ENCODE data around the gene CACNA2D4. TPM values are rescaled to one million over a fixed set of nuclear protein-coding genes. Genes with fewer than 3 reads are reported as not detected.

CACNA2D4 gene
- total RNA-seq, 1 experiment from 2014 or later: 1.4 TPM

DNA sequence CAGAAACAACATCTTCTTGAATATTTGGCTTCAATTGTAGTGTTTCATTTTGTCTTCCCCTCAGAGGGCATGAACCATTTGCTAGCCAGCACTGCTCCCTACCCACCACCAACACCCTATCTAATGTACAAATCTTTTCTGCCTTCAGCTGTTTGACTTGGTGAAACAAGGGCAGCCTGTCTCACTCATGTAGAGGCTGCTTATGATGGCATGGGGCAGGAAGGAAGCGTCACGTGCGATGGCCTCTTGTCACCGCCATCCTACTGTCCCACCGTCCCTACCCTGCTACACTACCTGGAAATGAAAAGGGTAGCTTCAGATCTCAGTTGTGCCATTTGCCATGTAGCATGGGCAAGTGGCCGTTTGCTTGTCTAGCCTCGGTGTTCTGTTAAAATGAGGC is 128.0 kb downstream of the CACNA2D4 start:
- no peaks in the 10 kb centered on the region for H3K27me3 ChIP-seq
- DNase-seq: no peak

DNA sequence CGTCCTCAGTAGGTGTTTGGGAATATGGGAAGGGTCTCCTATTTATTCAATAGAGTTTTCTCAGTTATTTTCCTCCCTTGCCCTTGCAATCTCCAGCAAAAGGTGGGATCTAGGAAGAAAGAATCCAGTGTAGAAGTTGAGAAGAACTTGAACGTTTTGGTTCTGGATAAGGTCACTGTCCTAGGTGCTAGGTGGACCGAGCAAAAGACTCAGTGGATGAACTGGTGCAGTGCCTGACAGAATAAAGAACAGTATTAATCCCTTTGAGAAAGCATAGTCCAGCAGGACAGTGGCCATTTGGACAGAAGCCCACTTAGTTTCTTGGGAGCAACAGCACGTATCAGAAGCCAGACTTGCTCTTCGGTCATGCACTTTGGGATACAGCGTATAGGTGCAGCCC is 130.7 kb downstream of the CACNA2D4 start:
- no peak overlapping the region for H3K4me3 ChIP-seq
- DNase-seq: no peak
- H3K36me3 ChIP-seq: peaks cover 32% of the 10 kb centered on the region
- no peaks in the 10 kb centered on the region for H3K9me3 ChIP-seq
- no peaks in the 10 kb centered on the region for H3K27me3 ChIP-seq

More for the DNA sequence above, 128.0 kb downstream of the CACNA2D4 start:
- H3K4me3 ChIP-seq: no peak overlapping the region
- H3K36me3 ChIP-seq: peaks cover 24% of the 10 kb centered on the region
- H3K9me3 ChIP-seq: no peaks in the 10 kb centered on the region

DNA sequence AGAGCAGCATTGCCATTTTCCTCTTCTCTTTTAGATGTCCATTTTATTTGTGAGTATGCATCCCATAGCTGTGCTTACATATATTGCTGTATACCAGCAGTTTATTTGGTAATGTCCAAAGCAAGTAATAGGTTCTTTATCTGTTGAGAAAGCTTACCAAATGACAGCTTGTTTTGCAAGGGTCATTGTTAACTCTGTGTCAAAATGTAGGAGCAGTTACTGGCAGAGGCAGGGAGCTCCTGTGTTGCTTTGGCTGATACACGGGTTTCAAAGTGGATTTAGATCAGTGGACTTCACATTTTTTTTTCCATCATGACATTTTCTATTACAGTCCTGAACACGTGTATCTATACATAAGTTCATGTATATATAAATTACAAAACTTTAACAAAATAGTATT is 136.2 kb downstream of the CACNA2D4 start:
- peaks cover 48% of the 10 kb centered on the region for H3K36me3 ChIP-seq
- H3K9me3 ChIP-seq: no peaks in the 10 kb centered on the region
- no peaks in the 10 kb centered on the region for H3K27me3 ChIP-seq
- DNase-seq: no peak
- no peak overlapping the region for H3K4me3 ChIP-seq

DNA sequence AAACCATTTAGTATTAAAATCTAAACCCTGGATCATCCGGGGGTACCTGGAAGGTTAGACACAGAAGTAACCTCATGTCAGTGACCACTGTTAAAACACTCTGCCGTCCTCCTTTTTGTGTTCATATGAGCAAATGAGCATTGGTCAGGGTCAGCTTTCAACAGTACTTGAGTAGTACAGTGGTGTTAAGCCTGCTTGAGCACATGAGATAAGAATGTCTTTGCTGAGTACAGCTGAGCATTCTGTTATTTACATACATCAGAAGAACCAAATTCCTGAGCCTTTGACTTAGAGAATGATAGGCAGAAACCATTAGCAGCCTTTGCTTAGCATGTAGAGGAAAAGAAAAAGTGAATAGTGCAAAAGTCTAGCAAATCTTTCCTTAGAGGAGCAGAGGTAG is 136.7 kb downstream of the CACNA2D4 start:
- Histone ChIP-seq H3K36me3 (peaks cover 48% of the 10 kb centered on the region), H3K4me3 (no peak overlapping the region), H3K9me3 (no peaks in the 10 kb centered on the region), H3K27me3 (no peaks in the 10 kb centered on the region)
- no peak for DNase-seq

DNA sequence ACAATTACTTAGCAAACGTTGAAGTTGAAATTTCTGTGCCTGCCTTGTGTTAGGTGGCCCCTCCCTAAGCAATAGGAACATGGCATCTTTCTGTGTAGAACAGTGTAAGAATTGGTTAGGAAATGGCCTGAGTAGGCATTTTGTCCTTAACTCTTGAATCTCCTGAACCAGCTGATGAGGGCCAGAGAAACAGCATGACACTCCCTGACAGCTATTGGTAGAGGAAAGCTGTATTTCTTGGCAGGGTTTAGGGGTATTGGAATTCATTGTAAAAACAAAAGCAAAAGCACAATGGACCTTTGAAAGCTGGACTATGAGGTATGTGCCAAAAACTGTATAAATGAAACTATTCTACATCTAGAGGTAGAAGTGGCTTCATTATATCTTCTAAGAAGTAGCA is 138.7 kb downstream of the CACNA2D4 start:
- Histone ChIP-seq H3K9me3 (no peaks in the 10 kb centered on the region), H3K36me3 (peaks cover 30% of the 10 kb centered on the region), H3K27me3 (no peaks in the 10 kb centered on the region), H3K4me3 (no peak overlapping the region)
- peak; percentile 56 for DNase-seq

DNA sequence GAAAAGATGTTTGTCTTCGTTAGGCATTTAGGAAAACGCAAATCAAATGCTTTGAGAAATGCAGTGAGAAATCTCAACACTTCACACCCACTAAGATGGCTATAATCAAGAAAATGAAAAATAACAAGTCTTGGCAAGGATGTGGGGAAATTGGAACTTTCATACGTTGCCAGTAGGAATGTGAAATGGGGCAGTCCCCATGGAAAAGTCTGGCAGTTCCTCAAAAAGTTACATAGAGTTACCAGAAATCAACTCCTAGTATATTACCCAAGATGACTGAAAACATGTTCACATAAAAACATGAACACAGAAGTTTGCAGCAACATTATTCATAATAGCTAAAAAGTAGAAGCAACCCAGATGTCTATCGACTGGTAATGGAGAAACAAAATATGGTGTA is 139.5 kb downstream of the CACNA2D4 start:
- DNase-seq: no peak
- H3K36me3 ChIP-seq: peaks cover 27% of the 10 kb centered on the region
- H3K27me3 ChIP-seq: no peaks in the 10 kb centered on the region
- no peak overlapping the region for H3K4me3 ChIP-seq
- H3K9me3 ChIP-seq: no peaks in the 10 kb centered on the region

DNA sequence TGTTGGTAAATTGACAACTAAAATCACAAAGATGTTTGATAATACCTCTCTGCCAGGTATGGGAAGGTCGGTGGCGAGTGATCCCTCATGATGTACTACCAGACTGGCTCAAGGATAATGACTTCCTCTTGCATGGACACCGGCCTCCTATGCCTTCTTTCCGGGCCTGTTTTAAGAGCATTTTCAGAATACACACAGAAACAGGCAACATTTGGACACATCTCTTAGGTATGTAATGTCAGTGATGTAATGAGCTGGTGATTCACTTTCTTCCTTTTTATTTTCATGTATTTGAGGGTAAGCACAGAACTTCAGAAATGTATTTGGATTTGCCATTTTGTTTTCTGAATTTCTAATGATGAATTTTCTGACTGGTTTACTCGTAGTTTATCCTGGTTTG is 140.7 kb downstream of the CACNA2D4 start:
- Histone ChIP-seq H3K27me3 (no peaks in the 10 kb centered on the region), H3K4me3 (no peak overlapping the region), H3K9me3 (no peaks in the 10 kb centered on the region), H3K36me3 (peaks cover 35% of the 10 kb centered on the region)
- DNase-seq: peak; percentile 28

DNA sequence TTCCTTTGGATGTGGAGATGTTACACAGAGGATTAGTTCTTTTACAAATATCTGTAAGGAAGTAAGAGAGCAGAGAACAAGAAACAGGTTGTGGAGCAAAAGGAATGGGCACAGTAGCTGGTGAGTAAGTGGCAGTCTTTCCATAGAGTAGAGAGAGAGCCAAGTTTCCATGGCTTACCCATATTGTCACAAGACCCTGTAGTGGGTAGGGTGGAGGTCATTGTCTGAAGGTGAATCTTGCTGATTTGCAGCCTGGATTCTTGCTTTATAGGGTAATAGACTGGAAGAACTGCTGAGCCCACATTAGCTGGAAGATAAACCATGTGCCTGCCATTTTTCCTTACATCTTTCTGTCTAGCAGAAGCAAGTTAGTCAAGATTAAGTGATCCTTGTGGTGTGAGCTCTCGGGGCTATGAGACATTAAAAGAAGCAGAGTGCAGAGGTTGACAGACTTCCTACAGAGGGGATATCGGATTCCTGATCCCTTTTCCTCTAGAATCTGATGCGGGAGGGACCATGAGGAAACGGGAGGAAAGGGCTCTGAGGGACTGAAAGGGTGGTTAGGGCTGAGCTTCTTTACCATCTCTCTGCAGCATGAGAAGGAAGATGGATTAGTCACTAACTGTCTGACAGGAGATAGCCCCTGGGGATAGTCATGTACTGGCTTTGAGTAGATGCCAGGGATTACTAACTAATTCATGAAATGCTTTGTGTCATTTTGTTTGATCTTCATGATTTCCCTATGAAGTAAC is 142.1 kb downstream of the CACNA2D4 start:
- no peaks in the 10 kb centered on the region for H3K27me3 ChIP-seq
- H3K9me3 ChIP-seq: no peaks in the 10 kb centered on the region
- H3K4me3 ChIP-seq: no peak overlapping the region
- H3K36me3 ChIP-seq: peaks cover 39% of the 10 kb centered on the region
- DNase-seq: peak; percentile 39

DNA sequence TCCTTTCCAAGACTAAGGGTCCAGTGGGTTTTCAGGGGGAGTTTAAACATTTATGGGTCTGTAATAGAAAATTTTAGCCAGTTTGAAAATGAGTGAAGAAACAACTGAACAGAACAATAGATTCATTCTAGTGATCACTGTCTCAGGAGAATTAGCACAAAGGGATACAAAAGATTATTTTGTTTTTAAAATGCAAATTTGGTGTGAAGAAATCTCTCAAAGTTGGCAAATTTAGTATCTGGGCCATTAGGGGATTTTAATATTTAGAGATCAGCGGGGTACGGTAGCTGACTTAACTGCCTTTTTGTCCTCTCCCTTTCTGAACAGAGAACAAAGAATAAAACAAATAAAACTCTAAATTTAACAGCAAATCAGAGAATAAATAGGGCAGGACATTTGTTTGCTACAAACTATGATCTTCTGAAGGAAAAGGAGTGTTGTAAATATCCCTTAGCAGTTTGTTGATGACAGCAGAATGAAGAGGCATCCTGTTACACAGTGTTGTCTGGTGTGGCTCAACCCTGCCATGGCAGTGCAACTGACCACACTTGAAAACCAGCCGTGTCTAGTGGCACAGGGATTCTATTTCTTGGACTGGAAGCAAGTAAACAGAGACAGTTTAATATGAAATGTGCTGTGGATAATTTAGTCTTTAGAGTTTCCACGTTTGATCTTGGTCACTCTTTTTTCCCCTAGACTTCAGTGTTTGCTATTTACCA is 144.4 kb downstream of the CACNA2D4 start:
- Histone ChIP-seq H3K36me3 (peaks cover 35% of the 10 kb centered on the region), H3K9me3 (no peaks in the 10 kb centered on the region), H3K27me3 (no peaks in the 10 kb centered on the region), H3K4me3 (no peak overlapping the region)
- no peak for DNase-seq

DNA sequence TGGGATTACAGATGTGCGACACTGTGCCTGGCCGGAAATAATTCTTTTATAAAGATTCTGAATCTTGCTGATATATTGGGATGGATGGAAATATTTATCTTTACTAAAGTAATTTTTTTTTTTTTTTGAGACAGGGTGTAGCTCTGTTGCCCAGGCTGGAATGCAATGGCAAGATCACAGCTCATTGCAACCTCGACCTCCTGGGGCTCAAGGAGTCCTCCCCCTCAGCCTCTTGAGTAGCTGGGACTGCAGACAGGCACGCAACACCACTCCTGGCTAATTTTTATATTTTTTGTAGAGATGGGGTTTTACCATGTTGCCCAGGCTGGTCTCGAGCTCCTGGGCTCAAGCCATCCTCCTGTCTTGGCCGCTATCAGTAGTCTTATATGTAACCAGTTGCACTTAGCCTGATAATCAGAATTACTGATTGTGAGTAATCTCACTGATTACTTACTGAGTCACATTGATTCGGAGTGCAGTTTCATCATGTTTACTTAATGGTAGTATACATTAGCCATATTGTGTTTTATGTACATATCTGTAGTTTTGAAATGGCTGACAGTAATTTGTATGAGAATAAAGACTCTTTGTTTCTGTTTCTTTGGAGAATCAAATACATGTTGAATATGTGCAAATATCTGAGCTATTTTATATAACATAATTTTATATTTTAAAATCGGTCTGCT is 148.5 kb downstream of the CACNA2D4 start:
- peaks cover 20% of the 10 kb centered on the region for H3K36me3 ChIP-seq
- H3K27me3 ChIP-seq: no peaks in the 10 kb centered on the region
- DNase-seq: peak; percentile 29
- no peaks in the 10 kb centered on the region for H3K9me3 ChIP-seq
- H3K4me3 ChIP-seq: no peak overlapping the region

DNA sequence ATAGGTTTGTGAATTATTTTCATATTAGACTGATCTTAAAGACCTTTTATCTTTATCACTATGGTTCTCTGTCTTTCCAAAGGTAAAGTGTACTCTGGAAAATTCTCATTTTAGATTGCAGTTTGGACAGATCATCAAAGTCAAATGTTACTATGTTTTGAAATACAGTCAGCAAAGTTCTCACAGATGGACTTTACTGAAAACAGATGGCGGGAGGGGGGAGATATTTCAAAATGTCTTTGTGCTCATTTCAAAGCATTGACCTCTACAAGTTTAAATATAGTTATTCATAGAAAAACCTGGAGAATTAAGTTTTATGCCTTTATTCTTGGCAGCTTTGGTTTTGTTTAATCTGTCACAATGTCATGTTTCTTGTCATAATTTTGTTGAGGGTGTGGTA is 149.8 kb downstream of the CACNA2D4 start:
- Histone ChIP-seq H3K9me3 (no peaks in the 10 kb centered on the region), H3K36me3 (peaks cover 16% of the 10 kb centered on the region), H3K27me3 (no peaks in the 10 kb centered on the region), H3K4me3 (no peak overlapping the region)
- no peak for DNase-seq

DNA sequence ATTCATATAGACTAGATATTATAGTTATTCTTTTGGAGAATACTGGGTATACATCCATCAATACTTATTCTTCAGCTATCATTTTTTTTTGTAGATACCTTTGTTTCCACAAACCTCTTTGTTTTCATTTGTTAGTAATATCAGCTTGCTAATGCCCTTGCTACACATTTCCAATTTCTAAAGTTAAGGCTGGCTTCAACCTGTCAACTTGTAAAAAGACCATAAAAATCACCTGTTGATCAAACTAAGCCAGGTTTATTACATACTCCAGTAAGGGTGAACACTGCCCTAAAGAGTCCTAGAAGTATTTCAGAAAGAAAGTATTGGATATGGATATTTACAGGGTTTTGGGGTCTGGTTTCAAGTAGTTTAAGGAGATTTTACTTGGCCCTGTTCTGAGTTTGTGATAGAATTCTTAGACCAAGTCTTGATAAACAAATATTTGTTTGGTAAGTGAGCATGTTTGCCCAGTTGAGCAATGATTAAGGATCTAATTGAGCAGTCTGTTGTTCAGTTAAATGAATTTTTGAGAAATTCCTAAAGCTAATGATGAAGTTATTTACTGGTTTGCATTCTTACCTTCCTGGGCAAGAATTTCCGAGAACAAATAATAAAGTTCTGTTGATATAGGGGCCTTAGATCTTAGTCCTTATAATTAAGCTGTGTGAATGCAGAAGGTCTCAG is 150.9 kb downstream of the CACNA2D4 start:
- no peaks in the 10 kb centered on the region for H3K9me3 ChIP-seq
- no peak overlapping the region for H3K4me3 ChIP-seq
- H3K36me3 ChIP-seq: peaks cover 11% of the 10 kb centered on the region; the same call in 1 of the 2 replicates
- DNase-seq: no peak
- H3K27me3 ChIP-seq: no peaks in the 10 kb centered on the region

DNA sequence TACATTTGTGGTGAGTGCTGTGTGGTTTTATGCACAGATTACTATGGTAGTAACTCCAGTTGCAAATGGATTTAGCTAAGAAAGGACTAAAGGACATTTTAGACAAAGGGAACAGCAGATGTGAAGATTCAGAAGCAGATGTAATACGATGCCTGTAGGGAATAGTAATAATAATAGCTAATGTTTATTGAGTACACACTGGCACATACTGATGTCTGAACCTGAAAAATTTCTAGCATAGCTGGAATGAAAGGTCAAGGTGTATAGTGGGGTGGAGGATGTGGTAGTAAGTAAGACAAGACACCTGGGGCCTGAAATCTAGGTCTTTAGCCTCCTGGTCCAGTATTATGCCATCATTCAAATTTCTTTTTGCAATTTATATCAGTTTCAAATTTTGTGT is 152.3 kb downstream of the CACNA2D4 start:
- Histone ChIP-seq H3K27me3 (no peaks in the 10 kb centered on the region), H3K36me3 (peaks cover 8% of the 10 kb centered on the region; the same call in 1 of the 2 replicates), H3K9me3 (no peaks in the 10 kb centered on the region), H3K4me3 (no peak overlapping the region)
- DNase-seq: no peak

DNA sequence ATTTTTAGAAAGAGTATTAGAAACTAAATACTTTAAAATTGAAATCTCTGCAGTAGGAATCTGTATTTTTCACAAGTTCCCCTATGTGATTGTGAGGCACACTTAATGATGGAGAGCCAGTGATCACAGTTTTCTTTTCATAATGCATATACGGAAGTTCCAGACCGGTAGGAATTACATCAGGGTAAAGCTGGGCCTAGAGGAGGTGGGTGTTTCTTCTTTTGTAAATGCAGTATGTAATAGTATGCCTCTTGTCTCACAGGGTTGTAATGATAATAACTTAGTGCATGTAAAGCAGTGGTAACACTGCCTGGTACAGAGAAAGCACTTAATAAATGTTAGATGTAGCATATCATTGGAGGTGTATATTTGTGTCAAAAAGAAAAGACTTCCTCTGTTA is 155.3 kb downstream of the CACNA2D4 start:
- H3K27me3 ChIP-seq: no peaks in the 10 kb centered on the region
- peaks cover 13% of the 10 kb centered on the region for H3K36me3 ChIP-seq
- no peak for DNase-seq
- H3K4me3 ChIP-seq: no peak overlapping the region
- no peaks in the 10 kb centered on the region for H3K9me3 ChIP-seq

DNA sequence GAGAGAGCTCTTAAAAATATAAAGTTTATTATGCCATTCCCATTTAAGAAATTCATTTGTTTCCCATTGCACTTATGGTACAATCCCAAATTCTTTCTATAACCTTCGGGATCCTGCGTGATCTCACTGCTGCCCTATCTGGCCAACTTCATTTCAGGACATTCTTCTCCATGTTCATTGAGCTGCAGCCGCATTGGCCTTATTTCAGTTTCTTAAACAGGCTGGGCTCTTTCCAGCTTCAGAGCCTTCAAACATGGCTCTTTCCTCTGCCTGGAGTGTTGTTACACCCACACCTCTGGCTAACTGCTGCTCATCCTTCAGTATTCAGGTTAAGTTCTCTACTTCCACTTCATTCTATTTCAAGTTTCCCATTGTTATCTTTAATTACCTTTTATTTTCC is 156.6 kb downstream of the CACNA2D4 start:
- no peaks in the 10 kb centered on the region for H3K9me3 ChIP-seq

DNA sequence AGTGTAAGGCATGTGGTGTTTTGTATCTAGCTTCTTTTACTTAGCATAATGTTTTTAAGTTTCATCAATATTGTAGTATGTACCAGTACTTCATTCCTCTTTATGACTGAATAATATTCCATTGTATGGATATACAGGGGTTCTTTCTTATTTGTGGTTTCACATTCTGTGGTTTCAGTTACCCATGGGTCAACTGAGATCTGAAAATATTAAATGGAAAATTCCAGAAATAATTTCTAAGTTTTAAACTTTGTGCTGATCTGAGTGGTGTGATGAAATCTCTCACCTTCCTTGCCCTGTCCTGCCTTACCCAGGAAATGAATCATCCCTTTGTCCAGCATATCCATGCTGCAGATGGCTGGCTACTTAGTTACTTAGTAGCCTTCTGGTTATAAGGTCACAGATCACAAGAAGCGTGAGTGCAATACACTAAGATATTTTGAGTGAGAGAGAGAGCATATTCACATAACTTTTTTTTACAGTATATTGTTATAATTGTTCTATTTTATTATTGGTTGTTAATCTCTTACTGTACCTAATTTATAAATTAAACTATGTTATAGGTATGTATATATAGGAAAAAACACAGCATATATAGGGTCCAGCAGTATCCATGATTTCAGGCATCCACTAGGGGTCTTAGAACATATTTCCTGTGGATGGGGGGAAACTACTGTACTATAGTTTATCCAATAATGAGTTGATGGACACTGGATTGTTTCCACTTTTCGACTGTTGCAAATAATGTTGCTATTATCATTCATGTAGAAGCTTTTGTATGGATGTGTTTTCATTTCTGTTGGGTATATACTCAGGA is 157.7 kb downstream of the CACNA2D4 start:
- Histone ChIP-seq H3K4me3 (no peak overlapping the region), H3K27me3 (no peaks in the 10 kb centered on the region)
- DNase-seq: peak; percentile 30

More for the DNA sequence above, 156.6 kb downstream of the CACNA2D4 start:
- no peak for DNase-seq
- Histone ChIP-seq H3K4me3 (no peak overlapping the region), H3K27me3 (no peaks in the 10 kb centered on the region), H3K36me3 (peaks cover 24% of the 10 kb centered on the region)

More for the DNA sequence above, 157.7 kb downstream of the CACNA2D4 start:
- Histone ChIP-seq H3K36me3 (peaks cover 27% of the 10 kb centered on the region), H3K9me3 (no peaks in the 10 kb centered on the region)

Data from MG63 (cell line).